Measurements from ENCODE around the gene PHLDB3. TPM values are rescaled to one million over a fixed set of nuclear protein-coding genes. Genes with fewer than 3 reads are reported as not detected.

PHLDB3 gene
- total RNA-seq, 2 donors from 2014 or later: 43.5 to 54.5 TPM

GRCh38 chr19:43511324-43511723 is 6.8 kb upstream of the PHLDB3 start:
- Histone ChIP-seq H3K36me3 (no peaks in the 10 kb centered on the region), H3K4me1 (replicated peaks) (no peaks in the 10 kb centered on the region), H3K9me3 (no peaks in the 10 kb centered on the region), H3K4me3 (no peak overlapping the region), H3K27ac (no peak overlapping the region), H3K27me3 (replicated peaks; ENCODE audit: insufficient read depth) (no peaks in the 10 kb centered on the region)
- no peak for DNase-seq (ENCODE audit: low spot score)
- intact Hi-C loops (cut with DNase I): no loop called here
- WGBS: 95% methylated on average over 5 of the region's 5 CpGs
- TF ChIP-seq POLR2AphosphoS5 (IDR thresholded peaks at IDR 0.05): no peak
- TF ChIP-seq CTCF (IDR thresholded peaks at IDR 0.05): no peak
- no peak for TF ChIP-seq POLR2A (IDR thresholded peaks at IDR 0.05)

DNA sequence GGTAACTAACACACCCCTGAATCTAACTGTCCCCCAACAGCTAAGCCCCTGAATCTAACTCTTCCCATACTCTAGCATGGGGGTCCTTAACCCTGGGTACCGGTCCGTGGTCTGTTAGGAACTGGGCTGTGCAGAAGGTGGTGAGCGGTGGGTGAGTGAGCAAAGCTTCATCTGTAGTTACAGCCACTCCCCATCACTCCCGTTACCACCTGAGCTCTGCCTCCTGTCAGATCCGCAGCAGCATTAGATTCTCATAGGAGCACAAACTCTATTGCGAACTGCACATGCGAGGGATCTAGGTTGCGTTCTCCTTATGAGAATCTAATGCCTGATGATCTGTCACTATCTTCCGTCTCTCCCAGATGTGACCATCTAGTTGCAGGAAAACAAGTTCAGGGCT is 6.2 kb upstream of the PHLDB3 start:
- DNase-seq (ENCODE audit: low spot score): no peak
- no peak for TF ChIP-seq POLR2A (IDR thresholded peaks at IDR 0.05)
- no peak for TF ChIP-seq POLR2AphosphoS5 (IDR thresholded peaks at IDR 0.05)
- TF ChIP-seq CTCF (IDR thresholded peaks at IDR 0.05): no peak
- Histone ChIP-seq H3K4me3 (no peak overlapping the region), H3K27me3 (replicated peaks; ENCODE audit: insufficient read depth) (no peaks in the 10 kb centered on the region), H3K9me3 (no peaks in the 10 kb centered on the region), H3K4me1 (replicated peaks) (no peaks in the 10 kb centered on the region), H3K36me3 (no peaks in the 10 kb centered on the region), H3K27ac (no peak overlapping the region)
- 96% methylated on average over 9 of the region's 9 CpGs for WGBS
- intact Hi-C loops (cut with DNase I): no loop called here

GRCh38 chr19:43507880-43508279 is 3.3 kb upstream of the PHLDB3 start:
- TF ChIP-seq POLR2A (IDR thresholded peaks at IDR 0.05) (no peak), CTCF (IDR thresholded peaks at IDR 0.05) (no peak), POLR2AphosphoS5 (IDR thresholded peaks at IDR 0.05) (no peak)
- 86% methylated on average over 2 of the region's 2 CpGs for WGBS
- DNase-seq (ENCODE audit: low spot score): no peak
- Histone ChIP-seq H3K9me3 (no peaks in the 10 kb centered on the region), H3K4me3 (no peak overlapping the region), H3K27me3 (replicated peaks; ENCODE audit: insufficient read depth) (no peaks in the 10 kb centered on the region), H3K4me1 (replicated peaks) (peaks cover 4% of the 10 kb centered on the region), H3K36me3 (no peaks in the 10 kb centered on the region), H3K27ac (no peak overlapping the region)
- intact Hi-C loops (cut with DNase I): no loop called here

DNA sequence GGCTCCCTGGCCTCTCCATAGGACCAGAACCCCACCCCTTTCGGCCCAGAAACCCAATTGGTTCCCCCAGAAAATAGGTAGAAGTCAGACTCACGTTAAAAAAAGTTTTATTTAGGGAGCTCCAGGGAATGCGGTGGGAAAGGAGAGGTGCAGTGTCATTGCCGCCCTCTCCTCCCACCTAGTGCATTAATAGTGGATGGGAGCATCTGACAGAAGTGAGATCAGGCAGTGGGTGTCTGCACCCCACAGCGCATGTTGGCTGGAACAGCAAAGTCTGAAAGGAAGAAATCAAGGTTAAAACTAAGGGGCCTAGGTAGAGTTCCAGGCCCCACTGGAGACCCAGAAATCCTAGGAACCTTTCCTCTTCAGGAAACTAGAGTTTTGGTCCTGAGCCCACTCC is 2.1 kb upstream of the PHLDB3 start:
- DNase-seq (ENCODE audit: low spot score): no peak
- H3K4me1 ChIP-seq (replicated peaks): peaks cover 7% of the 10 kb centered on the region
- intact Hi-C loops (cut with DNase I): no loop called here
- no peaks in the 10 kb centered on the region for H3K27me3 ChIP-seq (replicated peaks; ENCODE audit: insufficient read depth)
- 89% methylated on average over 5 of the region's 5 CpGs for WGBS
- H3K9me3 ChIP-seq: no peaks in the 10 kb centered on the region
- H3K27ac ChIP-seq: no peak overlapping the region
- no peak overlapping the region for H3K4me3 ChIP-seq
- no peaks in the 10 kb centered on the region for H3K36me3 ChIP-seq
- TF ChIP-seq POLR2AphosphoS5 (IDR thresholded peaks at IDR 0.05) (no peak), CTCF (IDR thresholded peaks at IDR 0.05) (no peak), POLR2A (IDR thresholded peaks at IDR 0.05) (no peak)

GRCh38 chr19:43505941-43506340 is 1.4 kb upstream of the PHLDB3 start:
- Histone ChIP-seq H3K36me3 (no peaks in the 10 kb centered on the region), H3K4me3 (no peak overlapping the region), H3K27ac (no peak overlapping the region), H3K27me3 (replicated peaks; ENCODE audit: insufficient read depth) (no peaks in the 10 kb centered on the region), H3K4me1 (replicated peaks) (peaks cover 9% of the 10 kb centered on the region), H3K9me3 (no peaks in the 10 kb centered on the region)
- intact Hi-C loops (cut with DNase I): no loop called here
- 94% methylated on average over 5 of the region's 5 CpGs for WGBS
- DNase-seq (ENCODE audit: low spot score): no peak
- TF ChIP-seq POLR2AphosphoS5 (IDR thresholded peaks at IDR 0.05): no peak
- TF ChIP-seq CTCF (IDR thresholded peaks at IDR 0.05): no peak
- no peak for TF ChIP-seq POLR2A (IDR thresholded peaks at IDR 0.05)
